Measurements from ENCODE around the gene E2F6. TPM values are rescaled to one million over a fixed set of nuclear protein-coding genes. Genes with fewer than 3 reads are reported as not detected.

Gene E2F6
- total and polyA plus RNA-seq, 9 of the 15 experiments (the other 6 are each of a cell fraction or from before 2014, with no cell fraction given), result 13.6 to 33.9 (median 26.1) TPM

GRCh38 chr2:11465485-11466306 lies at the start of gene E2F6 (continued):
- TF ChIP-seq DIDO1 (tag; IDR thresholded peaks at IDR 0.05; ENCODE audit: low read depth) (peak; percentile 20; the same call in 1 of the 2 replicates), AFF4 (CRISPR knock-in tag; IDR thresholded peaks at IDR 0.05) (peak; percentile 99), ZFP1 (CRISPR knock-in tag; IDR thresholded peaks at IDR 0.05) (no peak), WHSC1 (IDR thresholded peaks at IDR 0.05; ENCODE audit: low read length) (no peak), ZNF445 (CRISPR knock-in tag; IDR thresholded peaks at IDR 0.05; ENCODE audit: low read depth) (no peak), CBX2 (IDR thresholded peaks at IDR 0.05; ENCODE audit: insufficient read depth, low read length, poor library complexity, severe bottlenecking) (no peak), BRD4 (IDR thresholded peaks at IDR 0.05) (no peak), ZNF3 (CRISPR knock-in tag; IDR thresholded peaks at IDR 0.05) (no peak), SLC30A9 (CRISPR knock-in tag; IDR thresholded peaks at IDR 0.05) (no peak), YY1 (IDR thresholded peaks at IDR 0.05; ENCODE audit: borderline replicate concordance in 1 of 3, control insufficient read depth in 1 of 3, extremely low read depth in 1 of 3, insufficient read depth in 3 of 3, insufficient read length in 1 of 3, insufficient replicate concordance in 2 of 3, low read depth in 1 of 3, low read length in 2 of 3) (peak; percentile 52 to 90 (median 85)), CHAMP1 (IDR thresholded peaks at IDR 0.05) (peak; percentile 63; the same call in 1 of the 2 replicates), RUNX1 (IDR thresholded peaks at IDR 0.05; ENCODE audit: low read depth) (no peak), SREBF1 (IDR thresholded peaks at IDR 0.05; ENCODE audit: borderline replicate concordance, low read depth, low read length) (no peak), ZFP91 (CRISPR knock-in tag; IDR thresholded peaks at IDR 0.05) (peak; percentile 80; the same call in 1 of the 2 replicates), GABPB1 (CRISPR knock-in tag; IDR thresholded peaks at IDR 0.05) (peak; percentile 85)

Measured in K562 (cell line).